Endodermal cell (in vitro differentiated cells): Measurements from ENCODE around the gene FOXA1. TPM values are rescaled to one million over a fixed set of nuclear protein-coding genes. Genes with fewer than 3 reads are reported as not detected.

Experiments
- DNase-seq: peaks from one replicate; pipeline ENCODE4 v3.0.0-alpha.2; 2017
- H3K27ac ChIP-seq: 2 replicates; pipeline ENCODE4 v1.5.1; 2013; ENCODE audit warnings: mild to moderate bottlenecking, low read depth, low read length, moderate library complexity
- H3K27me3 ChIP-seq: 2 replicates; pipeline ENCODE4 v1.6.1; 2013; ENCODE audit warnings: mild to moderate bottlenecking, low read length, moderate library complexity; ENCODE audit not compliant: insufficient read depth, control insufficient read depth, poor library complexity, severe bottlenecking
- H3K36me3 ChIP-seq: 2 replicates; pipeline ENCODE4 v1.7.0; 2013; ENCODE audit warnings: mild to moderate bottlenecking, low read length, moderate library complexity; ENCODE audit not compliant: control insufficient read depth, insufficient read depth
- H3K4me1 ChIP-seq: one replicate; pipeline ENCODE4 v1.7.0; 2013; ENCODE audit warnings: low read length; ENCODE audit not compliant: control insufficient read depth, insufficient read depth
- H3K4me3 ChIP-seq: 2 replicates; pipeline ENCODE4 v1.5.1; 2013; ENCODE audit warnings: mild to moderate bottlenecking, low read length, moderate library complexity
- H3K9ac ChIP-seq: 2 replicates; pipeline ENCODE4 v1.6.1; 2013; ENCODE audit warnings: mild to moderate bottlenecking, low read length, moderate library complexity; ENCODE audit not compliant: poor library complexity, severe bottlenecking; ENCODE audit errors: extremely low read depth
- H3K9me3 ChIP-seq: 2 replicates; pipeline ENCODE4 v1.6.1; 2013; ENCODE audit warnings: mild to moderate bottlenecking, low read length, moderate library complexity; ENCODE audit not compliant: control insufficient read depth
- H3K27ac Mint-ChIP-seq: 2 replicates; pipeline ENCODE4 v1.8.0; 2020; ENCODE audit warnings: mixed read lengths
- H3K27me3 Mint-ChIP-seq: 2 replicates; pipeline ENCODE4 v1.8.0; 2021; ENCODE audit warnings: mild to moderate bottlenecking, mixed read lengths; ENCODE audit not compliant: insufficient read depth
- H3K36me3 Mint-ChIP-seq: 2 replicates; pipeline ENCODE4 v1.8.0; 2020; ENCODE audit warnings: low read depth, mixed read lengths
- H3K4me1 Mint-ChIP-seq: 2 replicates; pipeline ENCODE4 v1.8.0; 2020; ENCODE audit warnings: mixed read lengths
- H3K4me3 Mint-ChIP-seq: 2 replicates; pipeline ENCODE4 v1.8.0; 2020; ENCODE audit warnings: mild to moderate bottlenecking, moderate library complexity, mixed read lengths
- H3K9me3 Mint-ChIP-seq: 2 replicates; pipeline ENCODE4 v1.8.0; 2020; ENCODE audit warnings: mild to moderate bottlenecking, mixed read lengths
- WGBS, 2 experiments: methylation state at CpG; one replicate each; pipeline versions ENCODE4 v1.1.5 to v1.1.7; 2013; ENCODE audit warnings: missing lambda C conversion rate in 2 of 2, mixed read lengths in 1 of 2; ENCODE audit not compliant: insufficient coverage in 1 of 2, insufficient read length in 1 of 2; 5-methylcytosine and 5-hydroxymethylcytosine counted together
- total RNA-seq, 2 donors: library from RNA; stranded (reverse); fragmentation: NEBNext Ultra II Directional in 1 of 2; extraction: Animal tissue kit (Norgen Biotek cat#: 25700) in 1 of 2; gene quantifications; 2 replicates in 1 of 2; 3 replicates in 1 of 2; pipeline ENCODE4 v1.2.1, GENCODE V29; 2021
- TF ChIP-seq, protein P1 (sequence below): fragments of 200-600 bp; sonication (generic); conservative IDR thresholded peaks from 2 replicates; pipeline ENCODE4 v1.5.0; 2021; ENCODE audit warnings: antibody characterized with exemption, mild to moderate bottlenecking

The FOXA1 gene
- total RNA-seq, 2 donors from 2014 or later: 41.2 to 51.4 TPM

DNA sequence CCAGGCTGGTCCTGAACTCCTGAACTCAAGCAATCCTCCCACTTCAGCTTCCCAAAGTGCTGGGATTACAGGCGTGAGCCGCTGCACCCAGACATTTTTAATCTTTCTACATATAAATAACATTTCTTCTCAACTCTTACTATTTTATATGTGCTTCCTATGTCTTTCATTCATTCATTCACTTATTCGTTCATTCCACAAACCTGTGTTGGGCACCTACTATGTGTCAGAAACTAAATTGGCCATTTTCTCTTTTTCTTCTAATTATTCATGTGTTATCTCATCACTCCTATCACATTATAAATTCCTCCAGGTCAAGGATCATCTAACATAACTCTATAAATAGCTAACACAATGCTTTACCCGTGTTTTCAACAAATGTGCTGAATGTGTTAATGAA is 23.7 kb downstream of the FOXA1 start:
- no peaks in the 10 kb centered on the region for H3K36me3 Mint-ChIP-seq
- DNase-seq: no peak
- no peaks in the 10 kb centered on the region for H3K9me3 Mint-ChIP-seq
- H3K27me3 ChIP-seq: no peaks in the 10 kb centered on the region
- H3K27ac ChIP-seq: no peak overlapping the region
- H3K4me1 Mint-ChIP-seq: peaks cover 21% of the 10 kb centered on the region
- no peak overlapping the region for H3K4me3 ChIP-seq
- WGBS, 2 experiments: 97 to 100% methylated on average over 3 to 4 of the region's 4 CpGs
- TF ChIP-seq, protein P1, sequence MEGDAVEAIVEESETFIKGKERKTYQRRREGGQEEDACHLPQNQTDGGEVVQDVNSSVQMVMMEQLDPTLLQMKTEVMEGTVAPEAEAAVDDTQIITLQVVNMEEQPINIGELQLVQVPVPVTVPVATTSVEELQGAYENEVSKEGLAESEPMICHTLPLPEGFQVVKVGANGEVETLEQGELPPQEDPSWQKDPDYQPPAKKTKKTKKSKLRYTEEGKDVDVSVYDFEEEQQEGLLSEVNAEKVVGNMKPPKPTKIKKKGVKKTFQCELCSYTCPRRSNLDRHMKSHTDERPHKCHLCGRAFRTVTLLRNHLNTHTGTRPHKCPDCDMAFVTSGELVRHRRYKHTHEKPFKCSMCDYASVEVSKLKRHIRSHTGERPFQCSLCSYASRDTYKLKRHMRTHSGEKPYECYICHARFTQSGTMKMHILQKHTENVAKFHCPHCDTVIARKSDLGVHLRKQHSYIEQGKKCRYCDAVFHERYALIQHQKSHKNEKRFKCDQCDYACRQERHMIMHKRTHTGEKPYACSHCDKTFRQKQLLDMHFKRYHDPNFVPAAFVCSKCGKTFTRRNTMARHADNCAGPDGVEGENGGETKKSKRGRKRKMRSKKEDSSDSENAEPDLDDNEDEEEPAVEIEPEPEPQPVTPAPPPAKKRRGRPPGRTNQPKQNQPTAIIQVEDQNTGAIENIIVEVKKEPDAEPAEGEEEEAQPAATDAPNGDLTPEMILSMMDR: no peak
- H3K36me3 ChIP-seq: no peaks in the 10 kb centered on the region
- H3K9me3 ChIP-seq: no peaks in the 10 kb centered on the region
- H3K9ac ChIP-seq: no peak overlapping the region
- H3K27ac Mint-ChIP-seq: no peak overlapping the region
- no peak overlapping the region for H3K4me3 Mint-ChIP-seq
- peaks cover 7% of the 10 kb centered on the region for H3K4me1 ChIP-seq
- peaks cover 34% of the 10 kb centered on the region for H3K27me3 Mint-ChIP-seq

DNA sequence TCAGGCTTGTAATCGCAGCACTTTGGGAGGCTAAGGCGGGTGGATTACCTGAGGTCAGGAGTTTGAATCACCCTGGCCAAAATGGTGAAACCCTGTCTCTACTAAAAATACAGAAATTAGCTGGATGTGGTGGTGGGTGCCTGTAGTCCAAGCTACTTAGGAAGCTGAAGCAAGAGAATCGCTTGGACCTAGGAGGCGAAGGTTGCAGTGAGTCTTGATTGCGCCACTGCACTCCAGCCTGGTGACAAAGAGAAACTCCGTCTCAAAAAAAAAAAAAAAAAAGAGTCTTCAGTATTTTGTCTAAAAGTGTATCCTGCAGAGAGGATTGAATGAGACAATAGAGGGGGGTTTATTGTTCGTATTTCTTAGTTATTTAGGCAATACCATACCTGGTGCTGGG is 25.3 kb downstream of the FOXA1 start:
- H3K27ac ChIP-seq: no peak overlapping the region
- TF ChIP-seq, protein P1: no peak
- no peaks in the 10 kb centered on the region for H3K36me3 Mint-ChIP-seq
- H3K9me3 Mint-ChIP-seq: no peaks in the 10 kb centered on the region
- H3K27me3 Mint-ChIP-seq: peaks cover 17% of the 10 kb centered on the region
- no peaks in the 10 kb centered on the region for H3K36me3 ChIP-seq
- H3K4me3 ChIP-seq: no peak overlapping the region
- H3K27me3 ChIP-seq: no peaks in the 10 kb centered on the region
- no peak overlapping the region for H3K27ac Mint-ChIP-seq
- H3K9ac ChIP-seq: no peak overlapping the region
- H3K4me1 ChIP-seq: peaks cover 12% of the 10 kb centered on the region
- DNase-seq: no peak
- H3K4me1 Mint-ChIP-seq: peaks cover 31% of the 10 kb centered on the region
- 75 to 91% methylated on average over 7 of the region's 7 CpGs for WGBS, 2 experiments
- no peaks in the 10 kb centered on the region for H3K9me3 ChIP-seq
- H3K4me3 Mint-ChIP-seq: no peak overlapping the region

DNA sequence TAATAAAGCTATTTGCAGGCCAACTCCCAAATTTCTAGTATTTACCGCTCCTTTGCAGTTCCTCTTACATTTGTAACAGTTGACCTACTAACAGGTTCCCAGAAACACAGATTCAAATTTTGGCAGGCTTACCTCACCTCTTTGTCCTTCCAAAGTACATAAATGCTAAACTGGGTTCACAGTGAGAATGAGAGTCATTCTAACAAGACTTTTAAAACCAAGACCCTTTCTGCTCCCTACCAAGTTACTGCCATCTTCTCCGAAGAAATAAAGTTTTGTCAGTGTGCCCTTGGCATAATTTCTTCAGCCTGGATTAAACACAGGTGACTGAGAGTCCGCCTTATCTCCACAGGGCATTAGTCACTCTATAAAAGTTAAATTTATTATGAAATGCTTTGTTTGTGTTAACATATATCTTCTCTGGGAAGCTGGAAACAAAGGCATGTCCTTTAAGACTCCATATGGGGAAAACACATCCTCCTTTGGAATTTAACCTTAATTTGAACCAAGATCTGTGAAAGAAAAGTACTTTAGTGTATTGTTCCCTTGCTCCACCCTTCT is 28.2 kb downstream of the FOXA1 start:
- H3K27ac Mint-ChIP-seq: peak overlapping the region; percentile 81
- Histone ChIP-seq H3K36me3 (no peaks in the 10 kb centered on the region), H3K27ac (no peak overlapping the region), H3K9me3 (no peaks in the 10 kb centered on the region), H3K4me1 (peaks cover 12% of the 10 kb centered on the region), H3K4me3 (peak overlapping the region; percentile 63), H3K27me3 (no peaks in the 10 kb centered on the region), H3K9ac (peak overlapping the region; percentile 16)
- peaks cover 31% of the 10 kb centered on the region for H3K4me1 Mint-ChIP-seq
- H3K4me3 Mint-ChIP-seq: peak overlapping the region; percentile 24
- no peaks in the 10 kb centered on the region for H3K36me3 Mint-ChIP-seq
- no peaks in the 10 kb centered on the region for H3K9me3 Mint-ChIP-seq
- WGBS, 2 experiments: 10 to 15% methylated on average over 2 to 3 of the region's 3 CpGs
- TF ChIP-seq, protein P1: no peak
- DNase-seq: no peak
- peaks cover 4% of the 10 kb centered on the region for H3K27me3 Mint-ChIP-seq
